ENCODE measurements around the gene SLC34A3.

The SLC34A3 gene

GRCh38 chr9:137217276-137218211 is 13.2 kb upstream of the SLC34A3 start:
- DNase-seq (ENCODE audit: low read depth, low spot score), result no peak

DNA sequence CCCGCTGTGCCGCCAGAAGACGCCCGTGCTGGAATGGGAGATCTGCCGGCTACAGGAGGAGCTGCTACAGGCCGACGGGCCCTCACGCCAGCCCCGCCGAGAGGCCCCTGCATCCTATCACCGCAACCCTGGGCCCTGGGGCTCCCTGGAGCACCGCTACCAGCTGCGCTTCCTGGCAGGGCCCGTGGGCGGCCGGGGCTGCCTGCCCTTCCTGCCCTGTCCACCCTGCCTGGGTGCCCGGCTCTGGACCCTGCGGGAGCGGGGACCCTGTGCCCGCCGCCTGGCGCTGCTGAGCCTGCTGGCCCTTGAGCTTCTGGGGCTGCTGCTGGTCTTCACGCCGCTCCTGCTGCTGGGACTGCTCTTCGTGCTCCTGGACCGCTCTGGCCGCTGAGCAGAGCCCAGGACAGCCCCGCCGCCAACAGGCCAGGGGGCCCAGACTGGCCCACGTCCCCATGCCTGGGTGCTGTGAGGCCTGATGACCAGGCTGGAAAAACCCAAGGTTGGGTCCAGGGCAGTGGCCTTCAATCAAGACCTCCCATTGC is 12.4 kb upstream of the SLC34A3 start:
- DNase-seq (ENCODE audit: low read depth, low spot score), result no peak

DNA sequence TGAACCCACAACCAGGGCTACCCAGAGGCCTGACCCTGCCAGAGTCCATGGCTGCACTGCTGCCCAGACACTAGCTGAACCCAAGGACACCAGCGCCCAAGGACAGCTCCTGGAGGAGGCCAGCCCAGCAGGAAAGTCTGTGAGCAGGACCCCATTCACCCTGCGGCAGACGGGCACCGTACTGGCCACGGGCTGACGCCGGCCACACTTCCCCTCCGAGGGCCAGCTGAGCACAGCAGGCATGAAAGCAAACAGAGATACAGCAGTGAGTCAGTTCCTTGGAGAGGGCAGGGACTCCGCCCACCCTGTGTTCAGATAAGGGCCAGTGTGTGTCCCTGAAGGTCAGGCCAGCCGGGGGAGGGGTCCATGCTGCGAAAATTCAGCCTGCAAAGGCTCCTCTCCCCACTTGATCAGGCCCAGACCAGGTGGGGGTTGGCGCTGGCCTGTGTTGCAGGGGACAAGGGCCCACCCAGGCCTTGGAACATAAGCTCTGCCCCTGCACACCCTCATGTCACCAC is 11.9 kb upstream of the SLC34A3 start:
- no peak for DNase-seq (ENCODE audit: low read depth, low spot score)

DNA sequence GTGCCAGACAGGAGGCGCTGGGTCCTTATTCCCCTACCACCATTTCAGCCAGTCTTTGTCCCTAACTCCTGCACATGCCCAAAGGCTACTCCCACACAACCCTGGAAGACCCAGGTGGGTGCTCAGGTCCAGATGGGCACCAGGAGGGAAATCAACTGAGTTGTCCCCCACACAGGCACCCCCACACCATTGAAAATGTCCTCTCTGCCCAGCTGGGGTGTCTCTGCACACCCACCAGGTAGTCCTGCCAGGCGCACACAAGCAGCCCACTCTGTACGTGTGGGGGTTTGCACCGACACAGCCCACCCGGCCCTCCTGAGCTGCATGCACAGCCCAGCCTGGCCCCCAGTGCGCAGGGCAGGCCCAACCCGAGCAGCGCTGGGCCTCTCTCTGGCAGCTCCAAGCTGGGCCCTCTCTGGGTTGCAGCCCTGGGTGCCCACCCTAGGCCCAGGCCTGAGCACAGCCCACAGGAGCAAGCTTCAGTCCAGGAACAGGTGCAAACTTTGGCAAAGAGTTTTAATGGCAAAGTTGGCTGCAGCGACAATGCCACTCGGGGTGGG is 10.9 kb upstream of the SLC34A3 start:
- DNase-seq (ENCODE audit: low read depth, low spot score), result no peak

- DNase-seq (ENCODE audit: low read depth, low spot score), result no peak
These were observed 10.2 kb upstream of the SLC34A3 start for GRCh38 chr9:137220317-137221094.

DNA sequence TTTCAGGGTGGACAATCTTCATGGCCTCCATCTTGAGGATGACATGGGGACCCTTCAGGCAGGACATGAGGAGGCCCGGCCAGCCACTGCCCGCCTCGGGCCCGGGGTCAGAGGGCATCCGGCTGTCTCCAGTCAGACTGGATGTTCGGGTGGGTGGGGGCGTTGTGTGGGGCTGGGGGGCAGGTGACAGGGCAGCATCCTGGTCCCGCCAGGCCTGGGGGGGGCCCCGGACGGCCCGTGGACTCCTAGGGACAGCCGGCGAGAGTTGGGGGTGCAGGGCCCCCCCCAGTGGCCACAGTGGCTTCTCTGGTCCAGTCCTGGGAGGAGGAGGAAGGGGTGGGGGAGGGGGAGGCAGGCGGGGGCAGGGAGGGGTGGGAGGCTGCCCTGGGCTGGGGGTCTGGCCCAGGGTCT is 9.6 kb upstream of the SLC34A3 start:
- no peak for DNase-seq (ENCODE audit: low read depth, low spot score)

DNA sequence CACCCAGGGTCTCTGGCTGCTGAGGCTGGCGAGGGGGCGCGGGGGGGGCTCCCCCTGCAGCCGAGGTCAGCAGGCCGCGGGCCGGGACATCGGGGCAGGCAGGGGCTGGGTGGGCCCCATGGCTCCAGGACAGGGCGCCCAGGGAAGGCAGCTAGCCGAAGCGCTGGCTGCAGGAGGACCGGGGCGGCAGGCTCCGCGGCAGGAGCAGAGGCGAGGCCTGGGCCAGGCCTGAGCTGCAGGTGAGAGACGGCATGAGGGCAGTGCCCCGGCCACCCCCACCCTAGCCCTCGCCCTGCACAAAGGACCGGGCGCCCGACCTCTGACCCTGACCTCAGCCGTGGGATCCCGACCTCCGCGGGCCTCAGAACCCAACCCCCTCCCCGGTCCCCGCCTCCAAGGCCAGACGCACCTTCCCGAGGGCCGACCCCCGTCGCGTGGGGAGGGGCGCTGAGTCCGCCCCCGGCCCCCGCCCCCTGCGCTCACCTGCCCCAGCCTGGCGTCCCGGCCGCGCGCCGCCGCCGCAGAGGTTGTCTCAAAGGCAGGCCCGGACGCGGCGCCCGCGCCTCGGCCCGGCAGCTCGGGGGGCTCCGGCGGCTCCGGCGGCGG is 9.1 kb upstream of the SLC34A3 start:
- no peak for DNase-seq (ENCODE audit: low read depth, low spot score)

DNA sequence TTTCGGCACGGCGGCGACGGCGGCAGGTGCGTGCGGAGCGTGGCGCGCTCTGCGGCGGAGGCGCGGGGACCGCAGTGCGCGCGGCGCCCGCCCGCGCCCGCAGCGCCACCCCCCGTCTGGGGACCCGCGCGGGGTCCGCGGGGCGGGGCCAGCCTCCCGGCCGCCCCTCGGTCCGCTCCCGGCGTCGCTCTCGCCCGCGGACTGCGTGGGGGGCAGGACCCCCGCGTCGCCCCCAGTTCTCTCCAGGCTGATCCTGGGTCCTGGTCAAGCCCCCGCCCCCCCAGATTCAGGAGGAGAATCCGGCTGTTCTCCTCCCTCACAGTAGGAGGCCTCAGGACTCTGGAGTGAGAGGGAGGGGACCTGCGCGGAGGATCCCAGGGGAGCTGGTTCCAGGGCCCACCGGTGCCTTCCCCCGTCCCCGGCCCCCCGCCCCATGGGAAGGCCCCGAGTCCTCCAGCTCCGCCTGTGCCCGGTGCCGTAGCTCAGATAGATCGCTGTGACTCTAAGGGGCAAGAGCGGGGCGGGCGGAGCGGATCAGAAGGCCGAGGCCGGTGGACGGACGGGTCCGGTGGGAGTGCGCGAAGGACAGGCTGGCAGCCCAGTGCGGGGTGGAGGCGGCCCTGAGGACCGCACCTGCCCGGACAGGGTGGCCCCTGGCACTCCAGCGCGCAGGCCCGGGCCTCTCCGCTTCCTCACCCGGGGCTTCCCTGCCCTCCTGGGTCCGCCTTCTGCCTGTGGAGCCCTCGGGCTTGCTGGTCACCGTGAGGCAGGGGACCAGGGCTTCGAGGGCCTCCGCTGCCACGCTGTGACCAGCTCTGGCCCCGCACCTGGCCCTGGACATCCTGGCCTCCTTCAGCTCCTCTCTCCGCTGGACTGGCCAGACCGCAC is 8.3 kb upstream of the SLC34A3 start, which contains the start of gene RNF208:
Gene RNF208 (minus strand): TSS at position 51 of the 888 bp plus-strand sequence. CDS start 1,028 bp downstream, outside the sequence.
- no peak for DNase-seq (ENCODE audit: low read depth, low spot score)

- DNase-seq (ENCODE audit: low read depth, low spot score), result peak; percentile 96
These were observed 7.4 kb upstream of the SLC34A3 start for GRCh38 chr9:137223078-137223970.

- DNase-seq (ENCODE audit: low read depth, low spot score), result no peak
These were observed 5.6 kb upstream of the SLC34A3 start, which contains the start of gene CYSRT1 for GRCh38 chr9:137224830-137225694. Gene CYSRT1, plus strand, starts transcription at chr9:137225174. Its CDS starts 448 bp downstream, at chr9:137225622.

GRCh38 chr9:137225699-137226331 is 4.9 kb upstream of the SLC34A3 start:
- DNase-seq (ENCODE audit: low read depth, low spot score), result no peak

- DNase-seq (ENCODE audit: low read depth, low spot score), result no peak
These were observed 4.2 kb upstream of the SLC34A3 start for GRCh38 chr9:137226338-137227053.

DNA sequence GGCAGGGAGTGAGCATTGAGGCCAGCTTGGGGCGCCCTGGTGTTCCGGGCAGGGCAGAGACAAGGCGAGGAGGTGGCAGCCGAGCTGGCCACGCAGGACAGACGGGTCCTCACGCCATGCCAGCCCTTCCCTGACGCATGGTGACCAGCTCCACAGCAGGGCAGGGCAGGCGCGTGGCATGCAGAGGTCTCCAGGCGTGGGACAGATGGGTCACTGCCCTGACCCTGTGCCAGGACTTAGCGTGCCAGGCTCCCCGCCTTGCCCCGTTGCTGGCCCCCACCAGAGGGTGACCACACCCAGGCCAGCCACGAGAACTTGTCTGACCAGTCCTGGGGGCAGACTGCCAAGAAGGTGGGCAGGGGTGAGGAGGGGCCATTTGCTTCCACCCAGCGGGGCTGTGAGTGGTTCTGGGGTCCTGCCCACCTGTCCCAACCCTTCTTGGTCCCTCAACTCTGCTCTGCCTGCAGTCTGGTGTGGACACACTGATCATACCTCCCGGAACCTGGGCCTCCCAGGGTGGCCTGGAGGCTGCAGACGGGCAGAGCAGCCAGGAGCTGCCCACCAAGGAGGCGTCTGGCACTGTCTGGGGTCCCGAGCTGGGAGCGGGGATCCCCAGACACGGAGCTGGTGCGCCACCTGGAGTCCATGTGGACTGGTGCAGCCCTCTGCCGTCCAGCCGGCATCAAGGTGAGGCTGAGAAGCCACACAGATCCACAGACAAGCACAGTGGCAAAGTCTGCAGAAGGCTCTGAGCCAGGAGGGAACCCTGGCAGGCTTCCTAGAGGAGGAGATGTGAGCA is 3.4 kb upstream of the SLC34A3 start, which contains the start of gene RNF224:
Gene RNF224 (plus strand): TSS at position 449 of the 799 bp plus-strand sequence. CDS start 834 bp downstream, outside the sequence.
- peak; percentile 70 for DNase-seq (ENCODE audit: low read depth, low spot score)

DNA sequence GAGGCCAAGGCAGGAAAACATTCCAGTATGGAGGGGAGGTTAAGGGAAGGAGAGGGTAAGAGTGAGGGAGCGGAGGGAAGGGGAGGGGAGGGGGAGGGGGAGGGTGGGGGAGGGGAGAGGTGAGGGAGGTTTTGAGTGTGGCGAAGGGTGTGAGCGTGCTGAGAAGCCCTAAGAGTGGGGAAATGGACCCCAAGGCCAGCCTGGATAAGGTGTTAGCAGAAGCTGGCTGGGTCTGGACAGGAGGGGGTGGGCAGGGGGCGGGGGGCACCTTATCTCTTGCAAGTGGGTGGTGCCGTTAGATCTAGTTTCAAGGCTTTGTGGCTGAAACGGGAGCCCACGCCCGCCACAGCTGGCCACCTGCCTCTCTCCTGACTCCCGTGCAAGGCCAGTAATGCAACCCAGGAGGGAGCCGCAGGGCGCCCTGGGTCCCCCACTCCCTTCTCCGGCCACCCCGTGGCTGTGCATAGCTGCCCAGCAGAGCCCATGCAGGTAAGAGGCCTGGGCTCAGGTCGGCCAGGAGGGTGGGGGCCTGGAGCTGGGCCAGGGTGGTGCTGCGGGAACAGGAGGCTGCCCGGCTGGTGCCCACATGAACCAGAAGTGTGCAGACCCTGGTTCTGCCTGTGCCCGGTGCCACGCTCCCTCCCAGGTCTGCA is 2.7 kb upstream of the SLC34A3 start:
- no peak for DNase-seq (ENCODE audit: low read depth, low spot score)

DNA sequence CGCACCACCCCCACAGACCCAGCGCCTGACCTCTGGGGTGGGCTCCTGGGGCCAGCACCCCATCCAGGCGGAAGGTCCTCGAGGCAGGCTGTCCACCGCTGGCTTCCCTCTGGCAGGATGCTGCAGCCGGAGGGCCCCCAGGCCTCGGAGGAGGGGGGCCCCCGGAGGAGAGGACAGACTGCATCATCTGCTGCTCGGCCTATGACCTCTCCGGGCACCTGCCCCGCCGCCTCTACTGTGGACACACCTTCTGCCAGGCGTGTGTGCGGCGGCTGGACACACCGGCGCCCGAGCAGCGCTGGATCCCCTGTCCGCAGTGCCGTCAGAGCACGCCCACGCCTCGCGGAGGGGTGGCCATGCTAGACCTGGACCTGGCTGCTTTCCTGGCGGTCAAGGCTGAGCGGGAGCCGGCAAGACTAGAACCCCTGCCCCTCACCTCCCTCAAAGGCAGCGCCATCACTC is 2.2 kb upstream of the SLC34A3 start:
- DNase-seq (ENCODE audit: low read depth, low spot score), result no peak

All from activated naive CD8-positive, alpha-beta T cell treated with anti-CD3 and anti-CD28 coated beads, Interleukin-2, amount 50 U/mL, for 16 hours (primary cell).